Peyer's patch (tissue), 4 donors: ENCODE results near the gene HTR1D.

Experiments
- CTCF ChIP-seq, 6 experiments: fragments of 450-650 bp in 4 of 6; fragments of 200-600 bp in 2 of 6; sonication (generic) in 1 of 6; IDR thresholded peaks; one replicate each; pipeline ENCODE4 v1.5.1; 2017 to 2019; ENCODE audit warnings: antibody characterized with exemption in 6 of 6, mild to moderate bottlenecking in 3 of 6, moderate library complexity in 1 of 6
- POLR2A ChIP-seq, 2 donors: fragments of 450-650 bp; IDR thresholded peaks; one replicate each; pipeline ENCODE4 v1.5.1; 2017; ENCODE audit warnings: antibody characterized with exemption in 2 of 2, mild to moderate bottlenecking in 2 of 2, moderate library complexity in 2 of 2

GRCh38 chr1:23177438-23178380 is 39.6 kb downstream of the HTR1D start:
- TF ChIP-seq CTCF (IDR thresholded peaks at IDR 0.05) (peak in 4 of 6 experiments; percentile 22 to 62 (median 57)), POLR2A (IDR thresholded peaks at IDR 0.05) (no peak)
